Umbilical cord (tissue), 2 donors: ENCODE data around the gene TCF12. TPM values are rescaled to one million over a fixed set of nuclear protein-coding genes. Genes with fewer than 3 reads are reported as not detected.

Experiments used
- DNase-seq: peaks from one replicate; pipeline ENCODE4 v3.0.0-alpha.2; 2015; ENCODE audit warnings: low spot score
- total RNA-seq: library from RNA; depleted of rRNA; stranded (reverse); fragments of >200 nt; gene quantifications from one replicate; pipeline ENCODE4 v1.2.3, GENCODE V29; 2014; ENCODE audit warnings: low replicate concordance; ENCODE audit not compliant: insufficient read depth

TCF12 gene
- total RNA-seq, 1 donor from 2014 or later: 119 TPM

DNA sequence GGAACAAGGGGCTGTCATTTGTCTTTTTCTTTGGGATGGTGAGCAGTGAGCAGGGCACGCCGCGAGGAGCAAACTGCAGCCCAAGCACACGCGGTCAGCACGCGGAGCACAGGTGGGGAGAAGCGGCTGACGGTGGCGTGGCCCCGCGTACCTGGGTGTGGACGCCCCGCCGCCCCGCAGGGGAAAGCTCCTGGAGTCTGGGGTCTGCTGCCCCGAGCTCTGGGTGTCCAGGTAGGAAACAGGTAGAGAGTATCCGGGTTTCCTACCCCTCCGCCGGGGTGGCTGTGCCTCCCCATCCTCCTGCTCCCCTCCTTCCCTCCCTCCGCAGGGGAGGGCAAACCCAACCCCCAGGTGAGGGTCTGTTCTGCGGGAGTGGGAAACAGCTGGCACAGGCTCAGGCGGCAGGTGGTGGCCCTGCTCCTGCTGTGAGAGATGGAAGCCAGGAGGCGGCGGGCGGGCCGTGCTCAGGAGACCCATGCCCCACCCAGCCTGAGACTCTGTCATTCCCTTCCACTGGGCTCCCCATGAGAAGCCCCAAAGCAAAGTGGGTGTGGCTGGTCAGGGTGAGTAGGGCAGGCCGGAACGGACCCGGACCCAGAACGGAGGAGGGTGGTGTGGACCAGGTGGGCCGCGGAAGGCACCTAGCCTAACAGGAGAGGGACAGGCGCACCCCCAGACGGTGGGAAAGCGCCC, 400.9 kb downstream of the TCF12 start:
- DNase-seq: no peak

DNA sequence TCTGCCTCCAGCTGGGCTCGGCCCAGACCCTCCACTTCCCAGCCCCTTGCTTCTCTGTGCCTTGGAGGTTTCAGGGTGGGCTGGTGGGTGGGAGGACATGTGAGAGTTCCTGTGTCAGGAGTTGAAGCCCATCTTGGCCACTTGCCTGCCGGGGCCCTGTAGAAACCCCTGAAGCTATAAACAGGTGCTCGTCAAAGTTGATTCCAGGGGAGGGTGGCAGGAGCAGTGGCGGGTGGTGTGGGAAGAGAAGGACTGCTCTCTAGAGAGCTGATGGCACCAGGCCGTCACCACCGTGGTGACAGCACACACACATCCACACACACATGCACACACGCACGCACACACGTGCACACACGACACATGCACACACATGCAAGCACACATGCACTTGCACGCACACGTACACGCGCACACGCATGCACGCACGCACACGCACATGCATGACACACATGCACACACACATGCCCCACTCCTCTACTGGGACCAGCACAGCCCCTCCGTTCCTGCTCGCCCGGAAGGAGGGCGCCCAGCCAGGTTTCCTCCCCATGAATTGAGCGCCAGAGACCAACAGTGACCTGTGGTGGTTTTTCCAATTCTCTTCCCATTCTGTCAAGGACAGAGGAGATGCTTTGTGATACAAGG, 401.6 kb downstream of the TCF12 start:
- DNase-seq: no peak

DNA sequence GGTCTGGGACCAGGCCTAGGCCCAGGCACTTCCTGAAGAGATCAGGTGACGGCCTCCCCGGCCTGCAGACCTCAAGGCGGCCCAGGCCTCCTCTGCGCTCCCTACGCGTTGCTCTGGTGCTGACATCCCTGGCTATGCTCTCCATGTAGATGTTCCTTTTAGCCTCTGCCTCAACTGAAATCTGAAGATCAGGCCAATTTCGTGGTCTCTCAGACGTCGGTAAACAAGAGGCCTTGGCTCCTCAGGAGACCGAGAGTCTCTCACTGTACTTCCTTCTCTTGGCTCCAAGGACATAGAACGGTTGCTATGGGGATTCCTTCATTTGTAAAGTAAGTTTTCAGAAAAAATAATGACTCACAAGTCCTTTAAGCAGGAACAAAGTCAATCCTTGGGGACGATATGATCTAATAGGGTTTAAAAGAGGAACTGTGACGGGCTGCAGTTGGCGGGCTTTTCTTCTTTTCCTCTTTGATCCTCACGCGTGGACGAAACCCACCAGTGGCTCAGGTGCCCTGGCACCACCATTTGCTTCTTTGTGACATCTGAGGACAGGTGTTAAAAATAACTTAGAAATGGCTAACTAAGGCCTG, 402.3 kb downstream of the TCF12 start:
- DNase-seq: no peak

DNA sequence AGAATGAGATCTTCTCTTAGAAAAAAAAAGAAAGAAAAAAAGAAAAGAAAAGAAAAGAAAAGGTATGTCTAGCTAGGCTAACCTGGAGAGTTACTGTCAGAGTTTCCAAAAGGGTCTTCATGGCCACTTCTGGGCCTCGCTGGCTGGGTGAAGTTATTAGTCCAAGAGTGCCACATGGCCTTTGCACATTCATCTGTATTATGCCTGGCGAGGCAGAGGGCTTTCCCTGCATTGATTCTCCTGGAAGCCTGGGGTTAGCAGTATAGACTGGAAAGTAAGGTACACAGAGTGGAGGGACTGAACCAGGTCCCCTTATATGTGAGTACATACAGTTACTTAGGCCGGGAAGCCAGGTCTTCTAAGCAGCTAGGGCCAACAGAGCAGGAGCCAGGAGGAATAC, 403.0 kb downstream of the TCF12 start:
- no peak for DNase-seq

DNA sequence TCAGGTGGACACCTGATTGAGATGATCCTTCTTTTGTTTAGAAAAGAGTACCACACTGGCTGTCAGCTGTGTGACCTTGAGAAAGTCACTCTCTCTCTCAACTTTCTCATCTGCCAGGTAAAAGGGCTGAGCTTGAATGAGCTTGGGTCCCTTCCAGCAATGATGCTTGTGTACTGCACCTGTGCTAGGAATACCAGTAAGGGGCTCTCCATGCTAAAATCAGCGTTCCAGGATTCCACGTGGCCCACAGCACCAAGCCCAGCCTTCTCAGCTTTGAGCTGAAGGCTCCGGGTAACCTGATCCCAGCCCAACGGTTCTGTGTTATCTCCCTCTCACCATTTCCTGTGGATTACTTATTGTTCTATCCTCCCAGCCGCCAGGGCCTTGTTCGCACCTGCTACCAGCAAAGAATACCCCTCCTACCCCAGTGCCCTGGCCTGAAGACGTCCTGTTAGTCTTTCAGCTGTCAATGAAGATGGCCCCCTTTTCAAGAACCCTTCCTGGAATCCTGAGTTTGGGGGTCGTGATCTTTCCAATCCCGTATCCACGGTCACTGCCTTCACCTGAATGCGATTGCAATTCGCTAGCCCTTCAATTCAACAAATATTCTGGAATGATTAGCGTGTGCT, 403.6 kb downstream of the TCF12 start:
- DNase-seq: no peak

DNA sequence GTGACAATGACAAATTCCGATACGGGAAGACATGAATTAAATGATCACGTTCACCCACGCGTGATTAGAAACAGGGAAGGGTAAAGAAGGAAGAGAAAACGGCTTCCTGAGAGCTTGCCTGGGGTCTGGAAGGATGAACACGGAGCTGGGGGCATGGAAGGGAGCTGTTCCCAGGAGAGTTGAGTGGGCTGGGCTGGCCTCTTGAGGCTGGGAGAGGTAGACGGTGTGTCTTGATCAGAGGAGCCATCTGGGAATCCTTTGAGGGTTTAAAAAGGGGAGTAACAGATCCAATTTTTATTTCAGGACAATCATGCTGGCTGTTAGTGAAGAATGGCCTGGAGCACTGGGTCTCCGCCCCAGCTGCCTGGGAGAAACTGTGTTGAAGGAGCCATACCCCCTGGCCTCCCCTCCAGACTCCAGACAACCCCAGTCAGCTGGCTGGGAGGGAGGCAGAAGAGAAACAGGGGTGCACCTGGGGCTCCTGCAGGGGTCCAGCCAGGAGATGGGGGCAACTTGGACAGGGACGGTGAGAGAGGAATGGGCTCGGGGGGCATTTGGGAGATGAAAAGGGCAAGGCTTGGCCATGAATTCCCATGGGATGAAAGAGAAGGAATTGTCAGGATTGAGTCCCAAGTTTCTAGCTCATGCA, 404.3 kb downstream of the TCF12 start:
- DNase-seq: no peak

DNA sequence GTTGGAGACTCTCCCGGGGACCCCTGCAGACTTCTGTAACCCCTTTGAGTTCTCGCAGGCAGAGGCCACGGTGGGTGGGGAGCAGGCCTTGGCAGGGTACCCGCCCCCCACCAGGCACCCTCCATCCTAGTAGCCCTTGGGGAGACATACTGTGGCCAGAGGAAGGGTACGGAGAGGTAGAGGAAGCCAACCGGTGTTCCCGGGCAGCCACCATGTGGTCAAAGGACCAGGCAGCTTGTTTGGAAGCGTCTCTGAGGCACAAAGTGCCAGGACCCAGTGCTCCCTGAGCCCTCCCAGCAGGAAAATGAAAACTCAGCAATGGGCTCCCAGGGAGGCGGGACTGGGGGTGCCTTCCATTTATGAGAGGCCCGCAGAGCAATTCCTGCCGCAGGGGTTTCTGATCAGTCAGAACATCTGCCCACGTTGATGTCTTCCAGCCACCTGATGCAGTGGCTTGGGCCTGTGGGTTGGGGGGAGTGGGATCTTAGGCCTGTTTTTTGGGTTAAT, 404.9 kb downstream of the TCF12 start:
- no peak for DNase-seq

DNA sequence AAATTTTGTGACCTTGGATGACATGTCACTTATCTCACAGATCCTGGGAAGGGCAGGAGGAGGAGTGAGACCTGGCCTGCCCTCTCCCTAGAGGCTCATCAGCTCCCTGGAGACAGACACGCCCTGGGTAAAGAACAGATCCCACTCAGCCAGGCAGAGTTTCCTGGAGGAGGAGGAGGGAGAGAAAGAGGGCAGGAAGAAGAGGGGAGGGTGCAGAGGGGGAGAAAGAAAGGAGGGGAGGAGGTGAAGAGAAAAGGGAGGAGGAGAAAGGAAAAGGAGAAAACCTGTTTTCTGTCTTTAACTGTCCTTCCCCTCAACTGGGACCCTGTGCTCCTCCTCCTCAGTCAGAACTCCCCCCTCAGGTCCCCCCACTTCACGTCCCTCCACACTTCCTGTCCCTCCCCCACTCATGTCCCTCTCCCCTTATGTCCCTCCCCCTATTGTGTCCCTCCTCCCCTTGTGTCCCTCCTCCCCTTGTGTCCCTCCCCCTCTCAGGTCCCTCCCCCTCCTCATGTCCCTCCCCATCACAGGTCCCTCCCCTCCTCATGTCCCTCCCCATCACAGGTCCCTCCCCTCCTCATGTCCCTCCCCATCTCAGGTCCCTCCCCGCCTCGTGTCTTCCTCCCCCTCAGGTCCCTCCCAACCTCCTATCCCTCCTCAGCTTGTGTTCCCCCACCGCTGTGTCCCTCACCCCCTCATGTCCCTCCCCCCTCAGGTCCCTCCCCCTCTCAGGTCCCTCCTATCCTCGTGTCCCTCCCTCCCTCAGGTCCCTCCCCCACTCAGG, 405.6 kb downstream of the TCF12 start:
- peak; percentile 64 for DNase-seq

DNA sequence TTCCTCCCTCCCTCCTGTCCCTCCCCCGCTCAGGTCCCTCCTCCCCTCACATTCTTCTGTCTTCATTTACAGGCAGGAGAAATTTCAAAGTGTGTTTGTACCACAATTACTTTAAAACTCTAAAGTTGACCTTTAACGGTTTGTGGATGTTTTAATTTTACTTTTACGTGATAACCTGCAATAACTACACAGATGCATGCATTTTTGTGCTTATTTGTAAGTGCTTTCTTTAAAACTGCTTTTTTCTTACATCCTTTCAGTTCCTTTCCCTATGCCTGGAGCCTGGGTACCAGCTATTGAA, 406.1 kb downstream of the TCF12 start:
- no peak for DNase-seq

DNA sequence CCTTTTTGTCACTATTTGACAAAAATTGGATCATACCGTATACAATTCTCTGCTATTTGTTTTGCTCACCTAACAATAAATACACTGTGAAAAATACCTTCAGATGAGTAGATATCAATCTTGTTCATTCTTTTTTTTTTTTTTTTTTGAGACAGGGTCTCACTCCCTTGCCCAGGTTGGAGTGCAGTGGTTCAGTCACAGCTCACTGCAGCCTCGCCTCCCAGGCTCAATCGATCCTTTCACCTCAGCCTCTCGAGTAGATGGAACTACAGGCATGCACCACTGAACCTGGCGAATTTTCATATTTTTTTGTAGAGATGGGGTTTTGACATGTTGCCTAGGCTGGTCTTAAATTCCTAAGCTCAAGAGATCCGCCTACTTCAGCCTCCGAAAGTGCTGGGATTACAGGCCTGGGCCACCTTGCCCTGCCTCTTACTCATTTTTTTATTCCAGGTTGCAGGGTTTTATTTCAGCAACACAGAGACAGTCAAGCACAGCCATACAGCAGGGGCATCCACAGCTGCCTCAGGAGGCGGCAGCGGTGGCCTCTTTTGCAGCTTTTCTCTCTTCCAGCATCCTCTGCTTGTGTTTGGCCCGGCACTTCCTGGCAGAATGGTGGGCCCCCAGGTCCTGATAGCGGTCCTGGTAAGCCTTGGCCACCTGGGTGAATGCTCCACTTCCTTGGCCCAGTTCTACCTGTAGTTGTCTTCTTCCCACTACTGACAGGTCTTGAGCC, 406.7 kb downstream of the TCF12 start:
- DNase-seq: no peak

DNA sequence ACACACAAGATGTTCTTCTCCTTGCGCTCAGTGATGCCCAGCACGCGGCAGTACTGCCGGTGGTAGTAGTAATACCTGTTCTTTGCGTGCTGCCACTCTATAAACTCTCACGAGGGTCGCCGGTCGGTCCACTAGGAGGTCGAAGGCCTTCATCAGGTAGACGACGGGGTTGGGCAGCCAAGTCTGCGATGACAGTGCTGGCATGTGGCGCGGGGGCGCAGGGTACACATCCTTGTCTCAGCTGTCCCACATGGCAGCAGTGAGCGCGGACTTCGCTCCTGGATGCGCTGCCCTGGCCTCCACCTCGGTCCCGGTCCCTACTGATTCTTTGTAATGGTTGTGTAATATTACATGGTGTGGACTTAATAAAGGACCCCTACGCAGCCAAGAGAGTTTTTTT, 407.8 kb downstream of the TCF12 start:
- no peak for DNase-seq

DNA sequence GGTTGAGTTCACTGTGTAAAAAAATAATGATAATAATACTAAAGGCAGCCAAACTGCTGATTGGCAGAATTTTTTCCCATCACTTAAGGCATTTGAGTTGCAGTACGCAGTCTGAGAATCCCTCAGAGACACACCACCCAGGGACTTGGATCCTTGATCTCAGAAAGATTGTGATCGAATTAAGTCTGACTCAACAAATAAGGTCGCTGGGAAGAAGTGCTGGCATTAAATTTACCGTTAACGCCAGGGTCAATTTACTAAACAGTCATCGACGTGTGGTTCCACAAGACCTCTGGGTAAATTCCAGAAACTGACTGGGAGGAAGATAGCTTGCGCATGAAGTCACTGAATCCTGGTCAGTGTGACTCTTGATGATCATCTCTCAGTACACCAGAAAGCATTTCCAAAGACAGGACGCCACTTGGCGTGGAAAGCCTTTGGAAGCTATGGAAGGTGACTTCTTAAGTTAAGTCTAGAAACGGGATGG, 409.6 kb downstream of the TCF12 start:
- peak; percentile 39 for DNase-seq

DNA sequence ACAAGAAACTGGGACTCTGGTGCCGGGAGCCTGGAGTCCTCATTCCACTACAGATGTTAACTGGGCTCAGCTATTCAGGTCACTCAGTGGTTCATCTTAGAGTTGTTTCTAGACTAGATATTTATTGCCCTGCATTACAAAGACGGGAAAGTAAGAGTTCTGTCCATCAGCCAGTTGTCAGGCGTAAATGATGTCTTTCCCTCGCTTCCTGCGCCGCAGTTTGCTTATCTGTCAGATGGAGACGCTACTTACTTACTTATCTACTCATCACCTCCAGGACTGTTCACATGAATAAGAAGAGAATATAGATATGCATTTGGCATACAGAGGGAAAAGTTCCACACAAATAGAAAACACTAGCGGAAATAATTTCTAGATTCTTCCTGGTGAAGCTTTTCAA, 410.0 kb downstream of the TCF12 start:
- DNase-seq: no peak

DNA sequence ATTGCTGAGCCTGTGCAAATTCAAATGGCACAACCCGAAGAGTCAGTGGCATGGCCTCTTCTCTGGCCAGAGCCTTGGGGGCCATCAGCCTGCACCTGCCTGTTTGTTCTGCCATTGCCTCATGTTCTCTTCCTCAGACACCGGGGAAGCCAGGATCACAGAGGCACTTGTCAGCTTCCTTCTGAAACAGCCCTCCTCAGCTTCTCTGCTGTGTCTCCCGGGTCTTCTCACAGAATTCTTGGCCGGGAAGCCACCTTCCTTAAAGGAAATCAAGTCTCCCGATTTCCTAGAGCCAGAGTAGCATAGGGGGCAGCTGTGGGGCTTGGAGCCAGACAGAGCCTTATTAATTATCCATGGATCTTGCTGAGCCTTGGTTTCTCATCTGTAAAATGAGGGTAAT, 410.5 kb downstream of the TCF12 start:
- DNase-seq: no peak

DNA sequence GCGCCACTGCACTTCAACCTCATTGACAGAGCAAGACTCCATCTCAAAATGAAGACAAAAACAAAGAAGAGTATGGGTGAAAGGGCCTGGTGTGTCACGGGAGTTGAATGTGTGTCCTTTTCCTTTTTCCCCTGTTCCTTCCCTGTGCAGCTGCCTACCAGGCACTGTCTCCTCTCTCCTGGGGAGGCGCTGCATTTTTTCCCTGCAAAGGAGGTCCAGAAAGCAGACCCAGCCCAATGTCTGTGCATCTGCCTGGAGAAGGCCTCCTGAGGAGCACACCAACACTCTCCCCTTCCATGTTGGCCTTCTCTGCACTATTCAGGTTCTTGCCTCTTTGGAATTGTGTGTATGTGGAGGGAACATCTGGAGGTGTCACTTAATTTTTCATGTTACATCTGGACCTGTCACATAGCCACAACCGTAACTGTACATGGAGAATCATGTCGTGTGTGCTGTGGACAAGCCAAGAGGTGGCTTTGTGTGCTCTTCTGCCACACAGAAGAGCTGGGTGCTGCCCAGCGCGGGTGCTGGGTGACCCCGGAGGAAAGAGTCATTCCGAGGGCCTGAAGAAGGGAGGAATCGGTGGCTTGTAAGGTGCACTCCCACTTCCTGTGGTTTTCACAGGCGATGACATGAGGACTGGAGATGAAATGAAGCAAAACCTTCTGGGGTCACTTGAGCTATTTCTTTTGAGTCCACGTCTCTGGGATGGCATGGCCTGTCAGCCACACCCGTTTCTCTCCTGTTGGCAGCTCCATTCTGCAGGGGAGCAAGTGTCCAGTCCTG, 411.3 kb downstream of the TCF12 start:
- no peak for DNase-seq

DNA sequence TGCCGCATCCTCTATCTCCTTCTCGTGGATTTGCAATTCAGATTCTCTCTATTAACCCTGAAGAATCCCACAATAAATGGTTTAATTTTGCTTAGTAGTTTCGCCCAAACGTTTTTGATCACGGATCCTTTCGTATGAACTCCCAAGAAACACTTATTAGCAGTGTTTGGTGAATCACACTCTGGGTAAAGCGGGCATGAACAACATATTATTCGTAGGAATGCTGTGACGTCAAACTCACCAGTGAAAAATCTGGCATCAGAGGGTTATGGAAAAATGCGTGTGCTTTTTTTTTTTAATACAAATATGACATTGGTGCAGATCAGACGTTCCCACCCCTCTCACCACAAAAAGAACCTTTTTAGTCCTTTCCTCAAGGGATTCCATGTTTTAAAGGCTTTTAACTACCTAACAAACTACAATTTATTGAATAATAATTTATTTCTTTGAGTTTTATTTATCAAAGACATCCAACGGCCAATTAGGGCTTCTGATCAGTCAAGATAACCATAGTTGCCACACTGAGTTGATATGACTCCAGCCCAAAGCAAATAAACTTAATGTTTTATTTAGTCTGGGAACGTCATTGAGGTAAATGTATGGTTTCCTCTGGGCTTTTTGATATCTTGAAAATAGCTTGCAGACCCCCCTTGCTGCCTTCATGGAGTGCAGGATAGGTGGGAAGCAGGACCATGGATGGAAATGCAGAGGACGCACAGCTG, 412.3 kb downstream of the TCF12 start:
- no peak for DNase-seq

DNA sequence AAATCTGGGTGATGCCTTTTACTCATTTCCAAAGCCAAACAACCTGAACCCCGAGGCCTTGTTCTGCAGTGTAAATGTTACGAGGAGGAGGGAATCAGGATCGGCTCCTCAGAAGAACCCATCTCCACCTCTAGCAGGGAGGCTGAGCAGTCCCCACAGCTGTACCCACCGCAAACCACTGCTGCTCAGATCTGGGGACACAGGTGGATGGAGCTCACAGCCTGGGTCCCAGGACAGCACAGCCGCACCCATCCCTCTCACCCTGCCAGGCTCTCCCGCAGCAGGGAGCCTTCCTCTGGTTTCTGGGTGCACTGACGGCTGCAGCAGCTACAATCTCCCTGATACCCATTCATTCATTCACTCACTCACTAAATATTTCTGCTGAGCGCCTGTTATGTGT, 413.9 kb downstream of the TCF12 start:
- DNase-seq: no peak

DNA sequence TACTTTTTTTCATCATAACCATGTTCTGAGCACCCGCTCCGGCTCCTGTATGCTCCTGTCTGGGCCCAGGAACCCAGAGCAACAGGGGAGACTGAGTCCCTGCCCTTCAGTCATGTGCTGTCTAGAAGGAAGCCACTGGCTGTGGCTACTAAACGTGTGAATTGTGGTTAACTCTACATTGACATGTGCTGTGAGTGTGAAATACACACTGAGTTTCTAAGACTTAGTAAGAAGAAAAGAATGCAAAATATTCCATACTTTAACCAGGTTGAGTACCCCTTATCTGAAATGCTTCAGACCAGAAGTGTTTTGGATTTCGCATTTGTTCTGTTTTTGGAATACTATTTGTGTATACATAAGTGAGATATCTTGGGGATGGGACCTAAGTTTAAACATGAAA, 415.0 kb downstream of the TCF12 start:
- DNase-seq: no peak

DNA sequence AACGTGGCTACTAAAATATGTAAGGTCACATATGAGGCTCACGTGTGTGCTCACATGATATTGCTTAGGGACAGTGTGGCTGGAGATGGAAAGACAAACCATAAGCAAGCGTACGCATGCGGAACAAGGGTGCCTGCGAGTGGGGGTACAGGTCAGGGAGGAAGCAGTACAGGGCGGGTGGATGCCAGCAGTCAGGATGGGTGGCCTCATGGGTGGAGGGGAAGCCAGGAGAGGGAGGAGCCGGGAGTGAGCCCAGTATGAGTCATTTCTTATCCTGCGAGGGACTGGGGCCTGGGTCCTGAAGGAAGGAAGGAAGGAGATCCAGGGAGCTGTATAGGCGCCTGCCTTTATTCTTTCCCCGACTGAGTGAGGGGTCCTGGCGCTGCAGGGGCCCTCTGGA, 415.8 kb downstream of the TCF12 start:
- DNase-seq: peak; percentile 58
